GM19395 (cell line): ENCODE measurements around the gene TTC24.

Experiments used
- ATAC-seq: cut with Tn5 transposase; IDR thresholded peaks from one replicate; pipeline ENCODE4 v1.9.1; 2021; ENCODE audit warnings: mild to moderate bottlenecking, moderate library complexity; ENCODE audit not compliant: unreplicated experiment

Gene TTC24

DNA sequence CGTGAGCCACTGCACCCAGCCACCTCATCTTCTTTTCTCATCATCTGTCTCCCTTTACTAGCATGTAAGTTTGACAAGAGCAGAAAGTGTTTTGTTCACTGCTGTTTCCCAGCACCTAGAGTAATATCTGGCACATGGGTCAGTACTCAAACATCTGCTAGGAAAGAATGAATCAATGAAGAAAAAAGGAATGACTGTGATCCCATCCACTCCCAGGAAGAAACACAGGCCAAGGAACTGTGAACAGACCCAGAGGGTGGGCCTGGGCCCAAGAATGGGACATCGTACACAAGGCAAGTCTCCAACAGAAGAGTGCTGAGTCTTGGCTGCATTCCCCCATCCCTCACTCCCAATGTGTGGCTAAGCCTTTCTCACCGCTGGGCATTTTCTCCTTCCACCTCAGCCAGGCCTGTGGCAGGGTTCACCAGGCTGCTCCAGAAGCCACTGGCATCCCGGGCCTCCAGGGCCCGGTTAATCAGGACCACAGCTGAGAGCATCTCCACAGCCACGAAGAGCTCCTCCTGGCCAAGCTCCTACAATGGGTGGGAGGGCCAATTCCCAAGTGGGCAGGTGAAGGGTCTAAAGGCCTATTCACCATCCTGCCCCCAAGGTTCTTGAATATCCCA lies 25.6 kb upstream of the TTC24 start:
- no peak for ATAC-seq

DNA sequence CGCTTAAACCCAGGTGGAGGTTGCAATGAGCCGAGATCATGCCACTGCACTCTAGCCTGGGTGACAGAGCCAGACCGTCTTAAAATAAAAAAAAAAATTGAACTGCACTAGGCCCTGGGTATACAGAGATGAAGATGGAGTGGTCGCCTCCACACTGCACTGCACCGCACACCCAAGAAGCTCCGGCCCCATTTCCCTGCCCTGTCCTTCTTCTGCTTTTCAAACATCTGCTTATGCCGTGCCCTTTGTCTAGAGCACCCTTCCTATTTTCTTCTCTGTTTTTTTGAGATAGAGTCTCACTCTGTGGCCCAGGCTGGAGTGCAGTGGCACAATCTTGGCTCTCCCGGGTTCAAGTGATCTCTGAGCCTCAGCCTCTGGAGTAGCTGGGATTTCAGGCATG lies 24.6 kb upstream of the TTC24 start:
- ATAC-seq = no peak

DNA sequence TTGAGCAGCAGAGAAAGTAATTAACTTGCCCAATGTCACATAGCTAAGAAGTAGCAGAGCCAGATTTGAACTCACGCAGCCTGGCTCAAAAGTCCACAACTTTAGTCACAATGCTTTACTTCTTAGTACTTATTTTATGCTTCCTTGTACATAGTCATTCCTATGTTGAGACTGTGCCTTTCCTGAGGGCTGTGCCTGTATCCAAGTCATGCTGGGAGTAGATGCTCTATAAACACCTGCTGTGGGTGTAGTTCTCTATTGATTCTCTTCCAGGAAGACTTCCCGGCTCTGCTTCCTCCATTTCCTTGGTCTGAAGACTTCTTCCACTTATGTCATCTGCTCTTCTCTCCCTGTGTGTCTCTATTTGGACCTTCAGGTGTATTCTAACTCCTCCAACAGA lies 23.8 kb upstream of the TTC24 start:
- no peak for ATAC-seq

DNA sequence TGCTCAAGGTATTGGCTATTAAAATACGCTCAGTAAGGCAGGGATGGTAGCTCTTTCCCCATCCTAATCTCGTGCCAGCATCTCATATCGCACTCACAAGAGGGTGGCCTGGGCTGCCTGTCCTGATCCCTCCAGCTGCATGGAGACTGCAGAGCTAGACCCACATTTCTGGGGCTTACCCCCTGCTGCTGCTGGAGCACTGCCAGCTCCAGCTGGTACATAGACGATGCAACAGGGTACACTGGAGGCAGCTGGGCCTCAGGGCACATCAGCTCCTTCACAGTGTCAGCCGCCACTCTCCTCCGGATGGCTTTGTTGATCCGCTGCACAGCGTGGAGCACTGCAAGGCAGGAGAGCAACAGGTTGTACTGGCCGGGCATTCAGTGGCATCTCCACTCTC lies 23.2 kb upstream of the TTC24 start:
- ATAC-seq = no peak

DNA sequence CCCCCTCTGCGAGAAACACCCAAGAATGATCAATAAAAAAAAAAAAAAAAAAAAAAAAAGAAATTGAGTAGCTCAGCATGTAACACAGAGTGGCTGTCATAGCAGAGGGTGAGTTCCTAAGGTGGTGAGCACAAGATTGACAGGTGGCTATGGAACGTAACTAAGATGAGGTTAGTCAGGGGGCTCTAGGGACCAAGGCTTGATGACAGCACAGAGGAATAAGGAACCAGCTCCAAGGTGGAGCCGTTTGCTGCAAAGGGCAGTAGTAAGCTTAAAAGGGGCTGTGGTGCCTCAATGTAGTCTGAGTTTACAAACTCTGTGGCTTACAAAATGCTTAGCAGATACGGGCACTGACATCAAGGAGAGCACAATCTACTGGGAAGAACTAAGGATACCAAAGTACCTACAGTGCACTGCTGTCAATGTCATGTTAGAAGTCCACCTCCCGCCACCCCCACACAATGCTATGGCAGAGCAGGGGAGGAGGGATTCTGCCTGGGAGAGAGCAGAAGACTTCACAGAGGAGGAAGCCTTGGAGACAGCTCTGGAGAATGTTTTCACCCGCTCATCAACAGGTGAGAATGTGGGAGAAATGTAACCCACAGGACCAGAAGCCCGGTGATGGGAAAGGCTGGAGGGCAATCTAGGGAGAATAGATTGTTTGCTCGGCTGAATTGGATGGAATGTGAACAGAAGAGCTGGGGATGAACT lies 20.3 kb upstream of the TTC24 start:
- no peak for ATAC-seq

DNA sequence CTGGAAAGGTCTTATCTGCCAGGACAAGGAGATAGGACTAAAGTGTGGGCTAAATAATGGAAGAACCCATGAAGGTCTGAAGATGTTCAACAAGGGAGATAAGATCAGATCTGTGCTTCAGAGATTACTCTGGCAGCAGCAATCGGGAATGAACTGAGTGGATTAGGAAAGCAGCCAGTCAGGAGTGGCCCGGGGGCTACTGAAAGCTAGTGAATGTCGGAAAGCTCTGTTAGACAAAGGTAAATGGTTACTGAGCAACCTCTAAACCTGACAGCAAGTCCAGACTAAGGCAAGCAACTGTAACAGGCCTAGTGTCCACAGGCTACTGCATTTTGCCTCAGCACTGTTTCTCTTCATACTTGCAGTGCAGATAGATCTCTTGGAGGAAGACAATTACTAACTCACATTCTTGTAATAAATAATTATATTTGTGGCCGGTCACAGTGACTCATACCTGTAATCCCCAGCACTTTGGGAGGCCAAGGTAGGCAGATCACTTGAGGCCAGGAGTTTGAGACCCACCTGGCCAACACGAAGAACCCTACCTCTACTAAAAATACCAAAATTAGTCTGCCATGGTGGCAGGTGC lies 19.6 kb upstream of the TTC24 start:
- ATAC-seq = no peak

DNA sequence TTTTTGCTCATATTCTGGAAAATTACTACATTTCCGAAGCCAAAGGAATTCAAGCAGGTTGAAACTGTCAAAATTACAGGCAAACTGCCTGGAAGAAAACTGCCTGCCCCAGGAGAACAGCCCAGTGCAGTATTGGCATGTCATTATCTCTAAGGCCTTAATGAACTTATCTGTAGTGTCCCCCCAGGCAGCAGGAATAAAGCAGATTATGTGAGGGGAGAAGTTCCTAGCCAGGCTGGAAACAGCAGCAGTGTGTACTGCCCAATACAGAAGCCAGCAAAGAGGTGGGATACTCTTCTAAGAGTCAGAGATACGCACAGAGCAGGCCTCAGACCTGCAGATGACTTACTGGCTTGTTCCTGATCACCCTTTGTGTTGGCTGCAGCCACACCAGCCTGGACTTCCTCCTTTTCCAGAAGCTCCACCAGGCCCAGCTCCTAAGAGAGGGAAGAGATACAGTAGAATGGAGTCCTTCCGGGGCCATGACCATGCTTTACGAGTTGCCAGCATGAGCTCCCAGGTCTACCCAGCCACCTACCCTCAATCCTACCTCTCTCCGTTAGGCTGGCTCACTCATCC lies 18.8 kb upstream of the TTC24 start:
- ATAC-seq = no peak

DNA sequence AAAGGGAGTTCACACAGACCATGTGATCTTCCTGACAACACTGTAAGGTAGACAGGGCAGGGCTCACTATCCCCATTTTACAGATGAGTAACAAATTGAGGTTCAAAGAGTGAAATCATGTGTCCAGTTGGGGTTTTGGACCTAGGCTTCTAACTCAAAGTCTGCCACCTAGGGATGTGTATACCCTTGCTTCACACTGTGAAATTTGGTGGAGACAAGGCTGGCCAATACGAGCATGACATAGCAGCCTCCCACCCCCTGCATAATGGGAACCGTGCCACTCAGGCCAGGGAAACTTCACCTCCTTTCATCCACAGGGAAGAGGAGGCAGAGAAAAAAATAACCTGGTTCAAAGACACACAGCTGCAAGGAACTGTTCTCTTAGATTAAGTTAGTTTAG lies 14.0 kb upstream of the TTC24 start:
- ATAC-seq = no peak

DNA sequence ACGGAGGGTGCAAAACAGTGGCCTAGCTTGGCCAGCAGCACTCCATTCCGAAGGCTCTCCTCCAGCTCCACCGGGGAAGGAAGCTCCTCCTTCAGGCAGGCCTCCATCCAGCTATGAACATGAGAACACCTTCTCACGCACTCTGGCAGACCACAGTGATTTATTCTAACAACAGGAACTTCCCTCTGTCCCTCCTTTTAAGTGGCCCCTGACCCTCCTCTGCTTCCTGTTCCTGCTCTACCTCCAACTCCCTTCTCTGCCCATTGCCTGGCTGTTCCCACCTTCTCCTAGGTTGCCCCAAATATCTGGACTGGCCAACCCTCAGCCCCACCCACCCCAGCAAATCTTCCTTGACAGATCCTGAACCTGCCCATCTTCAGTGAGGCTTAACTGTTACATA lies 13.1 kb upstream of the TTC24 start:
- no peak for ATAC-seq

DNA sequence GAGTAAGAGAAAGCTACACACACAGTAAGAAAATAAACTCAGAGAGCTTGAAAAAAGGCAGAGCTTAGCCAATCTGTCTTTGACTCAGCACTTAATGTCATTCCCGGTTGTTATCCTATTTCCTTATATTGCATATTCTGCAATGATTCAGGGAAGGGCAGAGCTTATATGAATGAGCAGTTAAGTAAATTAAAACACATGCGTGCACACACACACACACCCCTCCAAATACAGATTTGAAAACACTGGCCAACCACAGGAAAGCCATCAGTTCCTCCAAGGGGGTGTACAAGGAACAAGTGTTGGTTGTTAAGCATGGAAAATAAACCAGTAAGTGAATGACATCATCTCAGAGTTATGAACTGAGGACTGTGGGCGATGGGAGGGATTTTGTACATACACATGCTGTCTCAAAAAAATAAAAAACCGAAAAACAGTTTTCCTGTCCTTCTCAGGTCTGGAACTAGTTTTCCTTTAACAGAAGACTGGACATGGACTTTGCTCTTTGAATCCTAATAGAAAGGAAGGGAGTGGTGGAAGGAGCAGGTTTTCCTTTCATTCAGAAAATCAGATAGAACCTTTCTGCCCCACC lies 8.2 kb upstream of the TTC24 start:
- ATAC-seq = no peak

DNA sequence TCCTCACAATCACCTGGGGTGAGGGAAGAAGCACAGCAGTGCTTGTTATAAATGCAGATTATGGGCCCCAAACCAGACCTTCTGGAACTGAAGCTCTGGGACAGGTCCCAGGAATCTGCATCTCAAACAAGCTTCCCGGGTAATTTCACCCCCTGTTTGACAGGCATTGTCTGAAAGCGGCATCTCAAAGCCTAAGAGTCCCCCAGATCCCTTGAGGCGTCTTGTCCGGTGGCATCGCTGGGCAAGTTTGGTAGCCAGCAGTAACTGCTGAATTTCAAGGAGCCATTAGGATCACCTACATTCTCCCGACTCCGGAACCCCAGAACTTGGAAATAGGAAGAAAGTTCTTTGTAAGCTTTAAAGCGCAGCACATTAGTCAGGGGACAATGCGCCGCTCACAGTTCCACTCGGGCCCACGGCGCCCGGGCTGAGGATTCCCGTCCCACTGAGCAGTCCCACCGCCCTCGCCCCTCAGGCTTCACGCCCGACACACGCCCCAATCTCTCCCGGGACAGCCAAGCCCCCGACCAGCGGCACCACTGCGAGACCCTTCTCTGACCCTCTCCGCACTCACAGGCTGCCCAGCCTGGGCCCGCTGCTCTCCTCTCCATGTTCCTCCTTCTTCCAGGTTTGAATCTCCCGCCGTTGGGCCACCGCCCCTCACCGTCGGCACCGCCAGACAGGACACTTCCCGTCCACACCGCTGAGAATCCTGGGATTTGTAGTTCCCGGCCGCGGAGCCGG lies 7.4 kb upstream of the TTC24 start, which contains the start of gene IQGAP3:
Gene IQGAP3, minus strand, starts transcription at position 647 of the 744 bp plus-strand sequence. Its CDS starts 36 bp downstream, at position 611.
- ATAC-seq = peak; percentile 84

DNA sequence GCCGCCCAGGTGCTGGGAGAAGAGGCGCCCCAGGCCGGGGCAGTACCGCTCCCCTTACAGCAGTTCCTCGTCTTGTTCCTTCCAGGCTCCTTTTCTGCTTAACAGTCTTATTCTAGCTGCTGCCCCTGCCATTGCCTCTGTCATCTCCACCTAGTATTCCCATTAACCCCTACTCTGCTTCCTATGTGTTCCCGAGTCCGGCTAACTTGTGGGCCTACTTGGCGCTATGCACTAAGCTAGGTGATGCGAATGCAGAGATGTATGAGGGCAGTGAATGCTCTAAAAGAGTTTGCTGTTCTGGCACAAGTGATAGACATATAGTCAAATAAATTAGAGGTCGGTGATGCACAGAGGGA lies 6.9 kb upstream of the TTC24 start:
- no peak for ATAC-seq

DNA sequence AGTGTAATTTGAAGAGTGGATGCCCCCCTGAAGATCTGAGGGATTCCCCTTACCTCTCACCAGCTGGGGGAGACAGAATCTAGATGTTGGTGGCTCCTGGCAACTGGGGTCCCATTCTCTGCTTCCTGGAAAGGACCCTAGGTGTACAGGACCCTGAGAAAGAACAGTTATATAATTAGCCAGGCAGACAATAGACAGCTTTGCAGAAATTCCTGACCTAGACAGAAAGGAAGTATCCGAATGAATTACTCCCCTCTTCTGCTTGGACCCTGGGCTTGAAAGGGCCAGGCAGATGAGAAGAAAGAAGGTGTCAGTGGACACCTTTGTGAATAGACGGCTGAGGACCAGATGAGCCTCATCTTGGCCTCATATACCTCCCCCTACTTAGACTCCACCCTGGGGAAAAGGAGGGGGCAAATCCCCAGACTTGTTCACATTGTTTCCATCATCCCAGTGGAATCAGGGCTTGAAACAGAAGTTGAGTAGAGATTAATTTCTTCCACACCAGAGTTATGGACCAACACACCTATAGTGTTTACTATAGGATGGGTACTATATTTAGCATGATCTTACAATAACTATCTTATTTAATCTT lies 5.4 kb upstream of the TTC24 start:
- no peak for ATAC-seq

DNA sequence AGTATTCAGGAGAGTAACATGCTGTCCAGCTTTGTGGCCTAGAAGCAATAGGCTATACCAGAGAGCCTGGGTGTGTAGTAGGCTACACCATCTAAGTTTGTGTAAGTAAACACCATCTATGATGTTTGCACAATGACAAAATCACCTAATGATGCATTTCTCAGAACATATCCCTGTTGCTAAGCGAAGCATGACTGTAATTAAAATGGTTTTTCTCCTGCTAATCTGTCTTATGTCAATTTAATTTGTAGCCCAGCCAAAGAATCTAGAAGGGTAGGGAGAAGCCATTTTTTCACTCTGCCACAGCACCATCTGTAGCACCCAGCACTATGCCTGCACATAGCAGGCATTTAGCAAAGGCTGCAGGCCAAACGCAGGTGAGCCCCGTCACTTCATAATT lies 2.0 kb upstream of the TTC24 start:
- no peak for ATAC-seq

DNA sequence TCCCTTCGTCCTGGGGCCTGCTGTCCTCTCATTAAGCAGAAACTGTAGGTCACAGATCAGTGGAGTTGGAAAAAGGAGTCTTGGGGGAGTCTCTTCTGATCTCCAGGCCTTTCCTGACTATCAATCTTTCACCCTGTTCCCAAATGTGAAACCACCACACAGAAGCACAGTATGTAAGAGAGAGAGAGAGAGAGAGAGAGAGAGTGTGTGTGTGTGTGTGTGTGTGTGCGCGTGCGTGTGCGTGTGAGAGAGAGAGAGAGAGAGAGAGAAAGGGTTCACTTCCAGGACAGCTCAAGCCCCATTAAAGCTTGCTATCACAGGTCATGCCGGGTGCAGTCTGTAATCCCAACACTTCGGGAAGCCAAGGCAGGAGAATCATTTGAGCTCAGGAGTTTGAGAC lies 1.5 kb upstream of the TTC24 start:
- no peak for ATAC-seq

DNA sequence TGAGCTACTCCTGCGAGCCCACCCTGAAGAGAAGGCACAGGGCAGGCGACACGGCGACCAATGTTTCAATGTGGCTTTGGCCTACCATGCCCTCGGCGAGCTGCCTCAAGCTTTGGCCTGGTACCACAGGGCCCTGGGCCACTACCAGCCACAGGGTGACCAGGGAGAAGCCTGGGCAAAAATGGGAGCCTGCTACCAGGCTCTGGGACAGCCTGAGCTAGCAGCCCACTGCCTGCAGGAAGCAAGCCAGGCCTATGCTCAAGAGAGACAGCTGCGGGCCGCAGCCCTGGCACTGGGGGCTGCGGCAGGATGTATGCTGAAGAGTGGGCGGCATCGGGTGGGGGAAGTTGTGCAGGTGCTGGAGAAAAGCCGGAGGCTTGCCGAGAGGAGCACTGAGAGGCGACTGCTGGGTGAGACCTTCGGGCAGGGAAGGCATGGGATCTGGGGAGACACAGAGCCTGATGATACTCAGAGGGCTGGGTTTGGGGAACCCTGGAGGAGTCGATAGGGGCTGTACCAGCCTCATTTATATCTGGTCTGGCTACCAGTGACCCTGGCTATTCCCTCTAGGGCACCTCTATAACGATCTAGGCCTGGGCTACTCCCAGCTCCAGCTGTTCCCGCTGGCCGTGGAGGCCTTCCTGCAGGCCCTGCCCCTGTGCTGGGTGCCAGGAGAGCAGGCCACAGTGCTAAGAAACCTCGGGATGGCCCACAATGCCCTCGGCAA lies 2.3 kb downstream of the TTC24 start:
- ATAC-seq = no peak

DNA sequence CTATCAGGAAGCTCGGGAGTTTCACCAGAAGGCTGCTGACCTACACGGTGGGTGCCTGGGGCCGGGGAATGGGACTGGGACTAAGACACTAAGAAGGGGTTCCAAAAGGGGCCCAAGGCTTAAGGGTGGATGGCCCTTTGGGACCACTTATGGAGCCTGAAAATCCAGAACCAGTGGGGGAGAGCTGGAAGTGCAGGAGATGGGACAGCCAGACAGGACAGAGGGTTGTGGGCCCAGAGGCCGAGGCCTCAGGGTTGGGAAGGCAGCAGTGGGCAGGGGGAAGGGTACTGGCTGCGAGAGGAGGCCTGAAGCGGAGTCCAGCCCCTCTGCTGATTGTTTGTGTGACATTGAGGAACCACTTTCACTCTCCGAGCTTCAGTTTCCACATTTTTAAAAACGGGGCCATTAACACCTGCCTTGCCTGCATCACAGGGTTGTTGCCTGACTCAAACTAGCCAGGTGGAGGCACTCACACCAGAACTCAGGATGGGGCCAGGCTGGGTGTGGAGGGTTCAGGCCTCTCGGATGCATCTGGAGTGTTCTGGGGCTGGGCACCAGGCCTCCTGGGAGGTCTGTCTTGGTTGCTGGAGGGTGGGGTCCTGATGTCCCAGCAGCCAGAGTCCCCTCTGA lies 3.0 kb downstream of the TTC24 start:
- ATAC-seq = no peak

DNA sequence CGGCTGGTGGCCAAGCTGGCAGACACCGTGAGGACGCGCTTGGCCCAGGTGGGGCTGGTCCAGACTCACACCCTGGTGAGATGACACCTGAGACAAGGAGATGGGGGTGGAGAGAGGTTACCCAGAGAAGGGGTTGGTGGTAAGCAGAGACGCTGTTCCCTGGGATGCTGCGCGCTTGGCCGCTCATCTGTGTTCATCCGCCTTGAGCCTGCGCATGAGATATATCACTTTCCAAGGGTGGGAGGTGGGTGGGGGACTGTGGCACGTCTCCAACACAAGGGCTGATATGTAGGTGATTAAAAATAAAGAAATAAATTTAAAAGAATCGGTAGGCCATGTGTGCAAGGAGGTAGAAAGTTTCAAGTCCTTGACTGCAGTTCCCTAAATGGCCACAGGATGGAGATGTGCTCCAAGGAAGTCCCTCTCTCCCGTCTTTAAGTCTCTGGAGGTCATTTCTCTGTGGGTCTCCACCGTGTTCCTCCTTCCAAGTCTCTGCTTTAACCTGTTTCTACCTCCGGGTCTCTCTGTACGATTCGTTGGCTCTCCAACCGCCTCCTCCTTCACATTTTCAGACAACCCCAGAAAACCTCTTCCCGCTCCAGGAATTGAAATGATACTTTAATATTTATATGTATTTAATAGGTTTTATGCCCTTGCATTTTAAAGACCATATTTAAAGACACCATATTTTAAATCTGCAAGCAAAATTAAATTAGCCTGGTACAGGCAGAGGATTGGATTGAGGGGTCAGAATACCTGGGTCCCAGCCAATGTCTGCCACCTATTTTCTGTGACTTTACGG lies 4.5 kb downstream of the TTC24 start:
- ATAC-seq = no peak

DNA sequence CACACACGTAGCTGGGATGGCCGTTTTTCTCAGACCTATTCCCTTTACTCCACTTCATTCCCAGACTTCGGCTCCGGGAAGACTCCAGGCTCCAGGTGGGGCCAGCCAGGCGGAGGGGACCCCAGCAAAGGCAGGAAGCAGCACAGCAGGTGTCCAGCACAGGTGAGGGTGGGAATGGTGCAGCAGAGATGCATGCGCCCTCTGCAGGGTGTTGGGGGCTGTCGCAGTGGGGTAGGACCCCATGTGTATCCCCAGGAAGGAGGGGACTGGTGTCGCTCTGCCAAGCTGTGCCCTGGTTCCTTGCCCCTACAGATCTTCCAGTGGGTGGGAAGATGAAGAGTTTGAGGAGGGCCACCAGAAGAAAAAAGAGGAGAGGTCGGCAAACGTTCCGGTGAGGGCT lies 5.3 kb downstream of the TTC24 start:
- no peak for ATAC-seq
